NK-92 treated with Interleukin-12 subunit alpha and Interleukin-12 subunit beta, amount 100 ng/mL, for 24 hours (cell line): ENCODE data around the gene RASGRF1.
"Not testable (repeated sequence)": the region's sequence is repeated elsewhere in the genome, so short reads cannot be mapped to it uniquely, and the experiment has no call there.

ENCODE experiments used
- DNase-seq: peaks from one replicate; lab custom pipeline; 2025; lab: John Stamatoyannopoulos, UW

Gene RASGRF1

GRCh38 chr15:79090487-79091203, at the start of gene RASGRF1:
RASGRF1 (minus strand) TSS chr15:79090780; CDS start chr15:79090498, 282 bp downstream.
- no peak for DNase-seq

GRCh38 chr15:79136434-79137046, 46.0 kb upstream of the RASGRF1 start:
- DNase-seq = no peak

GRCh38 chr15:79133309-79133708, 42.7 kb upstream of the RASGRF1 start:
- no peak for DNase-seq

- no peak for DNase-seq
These were observed 42.2 kb upstream of the RASGRF1 start for GRCh38 chr15:79132770-79133169.

GRCh38 chr15:79132361-79132760, 41.8 kb upstream of the RASGRF1 start:
- DNase-seq = no peak

GRCh38 chr15:79130535-79131130, 40.1 kb upstream of the RASGRF1 start:
- DNase-seq = no peak

- DNase-seq = no peak
These were observed 38.7 kb upstream of the RASGRF1 start for GRCh38 chr15:79129235-79129634.

- no peak for DNase-seq
These were observed 38.0 kb upstream of the RASGRF1 start for GRCh38 chr15:79128556-79128955.

- no peak for DNase-seq
These were observed 33.8 kb upstream of the RASGRF1 start for GRCh38 chr15:79124388-79124787.

- DNase-seq = no peak
These were observed 32.4 kb upstream of the RASGRF1 start for GRCh38 chr15:79122991-79123390.

- DNase-seq = no peak
These were observed 31.8 kb upstream of the RASGRF1 start for GRCh38 chr15:79122391-79122790.

- DNase-seq = no peak
These were observed 31.0 kb upstream of the RASGRF1 start for GRCh38 chr15:79121571-79121970.

GRCh38 chr15:79117442-79118204, 27.0 kb upstream of the RASGRF1 start:
- DNase-seq = no peak

GRCh38 chr15:79116771-79117170, 26.2 kb upstream of the RASGRF1 start:
- no peak for DNase-seq

GRCh38 chr15:79115986-79116665, 25.5 kb upstream of the RASGRF1 start:
- DNase-seq = no peak

- DNase-seq = no peak
These were observed 23.3 kb upstream of the RASGRF1 start for GRCh38 chr15:79113831-79114230.

GRCh38 chr15:79111404-79111803, 20.8 kb upstream of the RASGRF1 start:
- DNase-seq = not testable (repeated sequence)

GRCh38 chr15:79105141-79105540, 14.6 kb upstream of the RASGRF1 start:
- DNase-seq = no peak

- no peak for DNase-seq
These were observed 12.0 kb upstream of the RASGRF1 start for GRCh38 chr15:79102595-79102994.

GRCh38 chr15:79101866-79102581, 11.4 kb upstream of the RASGRF1 start:
- DNase-seq = no peak

GRCh38 chr15:79099692-79100091, 9.1 kb upstream of the RASGRF1 start:
- DNase-seq = no peak
